ENCODE results near the gene LDLRAD4.

The LDLRAD4 gene

GRCh38 chr18:13499803-13500202 lies 281.2 kb downstream of the LDLRAD4 start:
- no peak overlapping the region for H3K4me3 ChIP-seq (ENCODE audit: low read depth, low read length)
- DNase-seq (ENCODE audit: low read depth) = no peak

GRCh38 chr18:13500227-13500865 lies 281.8 kb downstream of the LDLRAD4 start:
- peak; percentile 21 for DNase-seq (ENCODE audit: low read depth)
- no peak overlapping the region for H3K4me3 ChIP-seq (ENCODE audit: low read depth, low read length)

GRCh38 chr18:13500869-13501542 lies 282.4 kb downstream of the LDLRAD4 start:
- DNase-seq (ENCODE audit: low read depth) = peak; percentile 4
- no peak overlapping the region for H3K4me3 ChIP-seq (ENCODE audit: low read depth, low read length)

- no peak overlapping the region for H3K4me3 ChIP-seq (ENCODE audit: low read depth, low read length)
- DNase-seq (ENCODE audit: low read depth) = no peak
Measured at GRCh38 chr18:13501543-13501887, 283.0 kb downstream of the LDLRAD4 start.

- no peak for DNase-seq (ENCODE audit: low read depth)
- H3K4me3 ChIP-seq (ENCODE audit: low read depth, low read length) = no peak overlapping the region
Measured at GRCh38 chr18:13501891-13502290, 283.3 kb downstream of the LDLRAD4 start.

- H3K4me3 ChIP-seq (ENCODE audit: low read depth, low read length) = no peak overlapping the region
- no peak for DNase-seq (ENCODE audit: low read depth)
Measured at GRCh38 chr18:13502585-13502984, 284.0 kb downstream of the LDLRAD4 start.

GRCh38 chr18:13503836-13504235 lies 285.3 kb downstream of the LDLRAD4 start:
- no peak overlapping the region for H3K4me3 ChIP-seq (ENCODE audit: low read depth, low read length)
- no peak for DNase-seq (ENCODE audit: low read depth)

GRCh38 chr18:13505780-13506345 lies 287.3 kb downstream of the LDLRAD4 start:
- DNase-seq (ENCODE audit: low read depth) = no peak
- H3K4me3 ChIP-seq (ENCODE audit: low read depth, low read length) = no peak overlapping the region

- DNase-seq (ENCODE audit: low read depth) = no peak
- no peak overlapping the region for H3K4me3 ChIP-seq (ENCODE audit: low read depth, low read length)
Measured at GRCh38 chr18:13510594-13510993, 292.0 kb downstream of the LDLRAD4 start.

- no peak for DNase-seq (ENCODE audit: low read depth)
- no peak overlapping the region for H3K4me3 ChIP-seq (ENCODE audit: low read depth, low read length)
Measured at GRCh38 chr18:13511961-13512577, 293.5 kb downstream of the LDLRAD4 start.

- DNase-seq (ENCODE audit: low read depth) = no peak
Measured at GRCh38 chr18:13513021-13513420, 294.5 kb downstream of the LDLRAD4 start.

GRCh38 chr18:13513481-13513880 lies 294.9 kb downstream of the LDLRAD4 start:
- DNase-seq (ENCODE audit: low read depth) = no peak
- no peak overlapping the region for H3K4me3 ChIP-seq (ENCODE audit: low read depth, low read length)

More at GRCh38 chr18:13513021-13513420, 294.5 kb downstream of the LDLRAD4 start:
- H3K4me3 ChIP-seq (ENCODE audit: low read depth, low read length) = no peak overlapping the region

GRCh38 chr18:13514558-13514957 lies 296.0 kb downstream of the LDLRAD4 start:
- DNase-seq (ENCODE audit: low read depth) = no peak
- no peak overlapping the region for H3K4me3 ChIP-seq (ENCODE audit: low read depth, low read length)

GRCh38 chr18:13516855-13517254 lies 298.3 kb downstream of the LDLRAD4 start:
- H3K4me3 ChIP-seq (ENCODE audit: low read depth, low read length) = no peak overlapping the region
- DNase-seq (ENCODE audit: low read depth) = no peak

GRCh38 chr18:13517369-13517768 lies 298.8 kb downstream of the LDLRAD4 start:
- DNase-seq (ENCODE audit: low read depth) = no peak

GRCh38 chr18:13518382-13518781 lies 299.8 kb downstream of the LDLRAD4 start:
- no peak overlapping the region for H3K4me3 ChIP-seq (ENCODE audit: low read depth, low read length)

More at GRCh38 chr18:13517369-13517768, 298.8 kb downstream of the LDLRAD4 start:
- H3K4me3 ChIP-seq (ENCODE audit: low read depth, low read length) = no peak overlapping the region

GRCh38 chr18:13520306-13520705 lies 301.7 kb downstream of the LDLRAD4 start:
- DNase-seq (ENCODE audit: low read depth) = no peak
- H3K4me3 ChIP-seq (ENCODE audit: low read depth, low read length) = no peak overlapping the region

More at GRCh38 chr18:13518382-13518781, 299.8 kb downstream of the LDLRAD4 start:
- no peak for DNase-seq (ENCODE audit: low read depth)

GRCh38 chr18:13520741-13521140 lies 302.2 kb downstream of the LDLRAD4 start:
- no peak overlapping the region for H3K4me3 ChIP-seq (ENCODE audit: low read depth, low read length)
- DNase-seq (ENCODE audit: low read depth) = no peak

GRCh38 chr18:13521418-13521817 lies 302.9 kb downstream of the LDLRAD4 start:
- DNase-seq (ENCODE audit: low read depth) = no peak
- no peak overlapping the region for H3K4me3 ChIP-seq (ENCODE audit: low read depth, low read length)

- no peak overlapping the region for H3K4me3 ChIP-seq (ENCODE audit: low read depth, low read length)
- DNase-seq (ENCODE audit: low read depth) = no peak
Measured at GRCh38 chr18:13522256-13522655, 303.7 kb downstream of the LDLRAD4 start.
